RWPE2 (cell line): ENCODE measurements around the gene DCXR.

Source experiments
- ATAC-seq: fragments of 200-7000 bp; cut with Tn5 transposase; 3 replicates; pipeline ENCODE4 v1.9.1; 2021; ENCODE audit warnings: low read depth
- DNase-seq: peaks from one replicate; pipeline ENCODE4 v3.0.0-alpha.2; 2020; ENCODE audit warnings: low spot score
- H3K27ac ChIP-seq: fragments of 450-650 bp; 2 replicates; pipeline ENCODE4 v1.5.1; 2017; ENCODE audit warnings: mild to moderate bottlenecking; ENCODE audit not compliant: poor library complexity, severe bottlenecking
- H3K27me3 ChIP-seq: fragments of 250-450 bp; sonication (Bioruptor Pico); 2 replicates; pipeline ENCODE4 v1.5.1; 2021; ENCODE audit warnings: mild to moderate bottlenecking, moderate library complexity; ENCODE audit not compliant: insufficient read depth, poor library complexity, severe bottlenecking
- H3K36me3 ChIP-seq: fragments of 250-450 bp; sonication (Bioruptor Pico); 2 replicates; pipeline ENCODE4 v1.5.1; 2020; ENCODE audit warnings: low read depth, mild to moderate bottlenecking, moderate library complexity
- H3K4me1 ChIP-seq: fragments of 250-450 bp; sonication (Bioruptor Pico); 2 replicates; pipeline ENCODE4 v1.5.1; 2021; ENCODE audit warnings: mild to moderate bottlenecking, moderate library complexity; ENCODE audit not compliant: insufficient read depth, poor library complexity, severe bottlenecking
- H3K4me3 ChIP-seq: fragments of 250-450 bp; sonication (Bioruptor Pico); 2 replicates; pipeline ENCODE4 v1.5.1; 2021; ENCODE audit warnings: mild to moderate bottlenecking, moderate library complexity; ENCODE audit not compliant: severe bottlenecking
- H3K9me3 ChIP-seq: fragments of 250-450 bp; sonication (Bioruptor Pico); 2 replicates; pipeline ENCODE4 v1.5.1; 2021; ENCODE audit warnings: mild to moderate bottlenecking, moderate library complexity; ENCODE audit not compliant: severe bottlenecking
- CTCF ChIP-seq: fragments of 450-650 bp; IDR thresholded peaks from one replicate; pipeline ENCODE4 v1.5.1; 2017; ENCODE audit warnings: mild to moderate bottlenecking, moderate library complexity; ENCODE audit not compliant: poor library complexity, severe bottlenecking

The DCXR gene

GRCh38 chr17:82046903-82047302, 9.4 kb upstream of the DCXR start:
- H3K9me3 ChIP-seq: no peaks in the 10 kb centered on the region
- no peak for TF ChIP-seq CTCF
- H3K27ac ChIP-seq: no peak overlapping the region
- peaks cover 41% of the 10 kb centered on the region for H3K36me3 ChIP-seq
- H3K4me1 ChIP-seq: no peaks in the 10 kb centered on the region
- DNase-seq (no peak), ATAC-seq (no peak)
- H3K4me3 ChIP-seq: no peak overlapping the region
- no peaks in the 10 kb centered on the region for H3K27me3 ChIP-seq

GRCh38 chr17:82045936-82046484, 8.5 kb upstream of the DCXR start:
- ATAC-seq (no peak; the same call in 2 of the 3 replicates), DNase-seq (no peak)
- H3K27ac ChIP-seq: no peak overlapping the region
- H3K4me1 ChIP-seq: no peaks in the 10 kb centered on the region
- H3K36me3 ChIP-seq: peaks cover 41% of the 10 kb centered on the region
- no peak overlapping the region for H3K4me3 ChIP-seq
- no peaks in the 10 kb centered on the region for H3K27me3 ChIP-seq
- no peak for TF ChIP-seq CTCF
- H3K9me3 ChIP-seq: no peaks in the 10 kb centered on the region

- no peak overlapping the region for H3K4me3 ChIP-seq
- H3K4me1 ChIP-seq: no peaks in the 10 kb centered on the region
- TF ChIP-seq CTCF: no peak
- peaks cover 19% of the 10 kb centered on the region for H3K36me3 ChIP-seq
- H3K27ac ChIP-seq: no peak overlapping the region
- H3K27me3 ChIP-seq: no peaks in the 10 kb centered on the region
- ATAC-seq: no peak
- no peaks in the 10 kb centered on the region for H3K9me3 ChIP-seq
- no peak for DNase-seq
Measured at GRCh38 chr17:82043507-82043906, 6.0 kb upstream of the DCXR start.

GRCh38 chr17:82042649-82043048, 5.2 kb upstream of the DCXR start:
- Histone ChIP-seq H3K27ac (no peak overlapping the region), H3K4me3 (no peak overlapping the region), H3K9me3 (no peaks in the 10 kb centered on the region), H3K4me1 (no peaks in the 10 kb centered on the region), H3K27me3 (no peaks in the 10 kb centered on the region), H3K36me3 (peaks cover 10% of the 10 kb centered on the region; the same call in 1 of the 2 replicates)
- no peak for TF ChIP-seq CTCF
- ATAC-seq (no peak), DNase-seq (no peak)

- DNase-seq: no peak
- ATAC-seq: no peak
- H3K4me3 ChIP-seq: no peak overlapping the region
- no peaks in the 10 kb centered on the region for H3K27me3 ChIP-seq
- H3K36me3 ChIP-seq: peaks cover 4% of the 10 kb centered on the region
- TF ChIP-seq CTCF: no peak
- no peak overlapping the region for H3K27ac ChIP-seq
- H3K4me1 ChIP-seq: no peaks in the 10 kb centered on the region
- no peaks in the 10 kb centered on the region for H3K9me3 ChIP-seq
Measured at GRCh38 chr17:82041144-82041814, 3.8 kb upstream of the DCXR start.
